ENCODE data around the gene SPPL2B.

SPPL2B gene

GRCh38 chr19:2302319-2303210 lies 25.9 kb upstream of the SPPL2B start:
- no peak for DNase-seq (ENCODE audit: low spot score)

DNA sequence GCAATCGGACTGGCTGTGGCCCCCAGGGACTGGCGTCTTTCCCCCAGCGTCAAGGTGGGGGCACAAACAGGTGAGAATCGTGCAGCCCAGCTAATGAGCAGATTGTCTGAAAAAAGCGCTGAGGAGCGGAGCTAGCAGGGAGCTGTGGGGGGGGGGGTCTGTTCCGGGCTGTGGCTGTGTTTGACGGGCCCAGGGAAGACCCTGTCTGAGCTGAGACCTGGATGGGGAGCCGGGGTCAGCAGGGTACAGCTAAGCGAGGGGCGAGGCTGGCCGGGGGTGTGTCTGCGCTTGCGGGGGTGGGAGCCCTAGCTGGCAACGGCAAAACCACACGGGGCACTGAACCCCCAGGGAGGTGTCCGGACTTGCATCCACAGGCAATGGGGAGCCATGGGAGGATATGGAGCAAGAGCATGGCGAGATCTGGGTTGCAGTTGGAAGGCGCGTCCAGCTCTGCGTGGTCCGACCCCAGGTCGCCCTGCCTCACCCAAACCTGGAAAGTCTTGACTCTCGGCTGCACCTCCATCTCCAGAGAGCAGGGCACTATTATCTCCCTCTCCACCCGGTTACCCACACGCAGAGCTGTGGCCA lies 25.2 kb upstream of the SPPL2B start:
- DNase-seq (ENCODE audit: low spot score) = no peak

GRCh38 chr19:2305452-2306280 lies 22.8 kb upstream of the SPPL2B start:
- DNase-seq (ENCODE audit: low spot score) = no peak

GRCh38 chr19:2306281-2306806 lies 22.1 kb upstream of the SPPL2B start:
- DNase-seq (ENCODE audit: low spot score) = no peak

GRCh38 chr19:2306971-2307370 lies 21.5 kb upstream of the SPPL2B start:
- no peak for DNase-seq (ENCODE audit: low spot score)

- no peak for DNase-seq (ENCODE audit: low spot score)
These were observed 20.9 kb upstream of the SPPL2B start for GRCh38 chr19:2307518-2308012.

DNA sequence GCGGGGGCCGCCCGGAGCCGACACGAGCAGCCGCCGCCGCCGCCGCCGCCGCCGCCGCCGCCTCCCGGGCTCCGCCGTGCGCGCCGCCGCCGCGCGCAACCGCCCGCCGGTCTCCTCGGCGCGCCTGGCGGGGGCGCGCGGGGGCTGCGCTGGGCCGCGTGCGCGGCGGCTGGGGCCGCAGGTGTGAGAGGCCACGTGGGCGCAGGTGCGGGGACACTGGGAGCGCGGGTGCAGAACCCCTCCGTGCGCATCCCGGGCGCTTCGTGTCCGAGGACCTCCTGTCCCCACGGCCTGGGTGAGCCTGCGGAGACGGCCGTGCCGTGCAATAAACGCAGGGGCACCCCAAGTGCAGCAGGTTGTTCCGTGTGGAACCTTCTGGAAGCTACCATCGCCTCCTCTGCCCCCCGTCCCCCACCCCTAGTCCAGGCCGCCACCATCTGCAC lies 20.3 kb upstream of the SPPL2B start, which contains the start of gene LINGO3:
TSS of gene LINGO3 (minus strand) at position 41 of the 443 bp plus-strand sequence. CDS start 16,378 bp downstream, outside the sequence.
- DNase-seq (ENCODE audit: low spot score) = no peak

GRCh38 chr19:2309734-2310362 lies 18.6 kb upstream of the SPPL2B start:
- no peak for DNase-seq (ENCODE audit: low spot score)

DNA sequence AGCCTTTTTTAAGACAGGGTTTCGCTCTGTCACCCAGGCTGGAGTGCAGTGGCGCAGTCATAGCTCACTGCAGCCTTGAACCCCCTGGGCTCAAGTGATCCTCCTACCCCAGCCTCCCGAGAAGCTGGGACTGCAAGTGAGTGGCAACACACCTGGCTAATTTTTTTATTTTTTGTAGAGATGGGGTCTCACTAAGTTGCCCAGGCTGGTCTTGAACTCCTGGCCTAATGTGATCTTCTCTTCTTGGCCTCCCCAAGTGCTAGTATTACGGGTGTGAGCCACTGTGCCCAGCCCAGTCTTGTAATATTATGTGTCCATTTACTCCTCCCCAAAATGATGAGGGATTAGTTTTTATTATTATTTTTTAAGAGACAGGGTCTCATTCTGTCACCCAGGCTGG lies 17.4 kb upstream of the SPPL2B start:
- no peak for DNase-seq (ENCODE audit: low spot score)

DNA sequence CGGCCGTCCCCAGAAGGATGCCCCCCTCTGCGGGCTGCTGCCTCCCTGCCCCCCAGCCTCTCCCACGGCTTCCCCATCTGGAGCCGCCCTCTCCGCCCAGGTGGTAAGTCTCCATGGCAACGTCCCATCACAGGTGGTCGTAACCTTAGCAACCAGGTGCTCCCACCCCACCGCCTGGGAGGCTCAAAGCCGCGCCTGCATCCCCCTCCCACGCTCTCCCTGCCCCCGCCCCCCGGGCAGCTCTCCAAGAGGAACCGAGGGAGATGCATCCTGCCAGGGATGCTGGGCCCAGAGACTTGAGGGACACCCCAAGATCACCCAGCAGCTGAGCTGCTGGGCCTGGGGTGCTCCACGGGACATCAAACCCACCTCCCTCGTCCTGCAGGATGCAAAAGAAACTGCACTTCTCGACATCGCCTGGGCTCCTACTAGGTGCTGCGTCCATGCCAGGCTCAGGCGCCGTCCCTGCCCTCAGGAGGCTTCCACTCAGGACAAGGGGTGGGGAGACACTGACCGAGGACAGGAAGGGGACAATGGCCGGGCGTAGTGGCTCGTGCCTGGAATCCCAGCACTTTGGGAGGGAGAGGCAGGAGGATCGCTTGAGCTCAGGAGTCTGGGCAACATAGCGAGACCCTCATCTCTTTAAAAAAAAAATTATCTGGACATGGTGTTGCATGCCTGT lies 15.5 kb upstream of the SPPL2B start:
- DNase-seq (ENCODE audit: low spot score) = no peak

GRCh38 chr19:2315121-2315817 lies 13.2 kb upstream of the SPPL2B start:
- no peak for DNase-seq (ENCODE audit: low spot score)

DNA sequence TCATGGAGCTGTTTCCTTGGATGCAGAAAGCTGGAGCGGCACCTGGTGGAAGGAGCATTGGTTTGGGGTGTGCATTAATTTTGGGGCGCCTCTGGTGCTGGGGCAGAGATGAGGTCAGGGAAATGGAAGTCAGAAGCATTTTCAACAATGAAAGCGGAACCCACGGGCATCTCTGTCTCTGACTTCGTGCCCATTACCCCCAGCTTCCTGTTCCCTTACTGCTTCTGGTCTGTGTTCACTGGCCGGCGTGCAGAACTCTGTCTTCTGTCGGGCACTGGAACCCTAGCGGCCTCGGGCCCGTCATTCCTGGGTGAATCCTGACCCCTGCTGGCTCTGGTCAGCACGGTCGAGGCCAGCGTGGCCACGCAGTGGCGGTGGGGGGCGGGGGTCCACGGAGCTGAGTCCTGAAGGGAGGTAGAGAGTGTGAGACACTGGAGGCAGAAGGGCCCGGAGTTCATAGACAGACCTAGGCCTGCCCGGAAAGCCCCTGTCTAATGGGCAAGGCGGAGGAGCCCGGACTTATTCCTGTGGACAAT lies 12.6 kb upstream of the SPPL2B start:
- no peak for DNase-seq (ENCODE audit: low spot score)

DNA sequence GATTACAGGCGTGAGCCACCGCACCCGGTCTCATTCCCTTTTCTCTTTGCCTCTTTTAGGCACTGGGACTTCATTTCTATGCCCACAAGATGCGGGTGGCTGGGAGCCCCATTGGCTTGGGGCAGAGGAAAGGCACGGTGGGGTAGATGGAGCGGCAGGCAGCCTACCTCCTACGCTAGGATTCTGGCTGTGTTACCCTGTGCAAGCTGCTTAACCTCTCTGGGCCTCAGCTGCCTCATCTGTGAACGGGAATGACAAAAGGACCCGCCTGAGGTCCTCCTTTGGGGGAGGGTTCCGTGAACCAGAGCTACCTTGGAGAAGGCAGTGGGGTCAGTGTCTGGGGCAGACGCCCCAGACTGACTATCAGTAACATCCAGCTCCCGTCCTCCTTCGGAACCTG lies 11.2 kb upstream of the SPPL2B start:
- DNase-seq (ENCODE audit: low spot score) = no peak

DNA sequence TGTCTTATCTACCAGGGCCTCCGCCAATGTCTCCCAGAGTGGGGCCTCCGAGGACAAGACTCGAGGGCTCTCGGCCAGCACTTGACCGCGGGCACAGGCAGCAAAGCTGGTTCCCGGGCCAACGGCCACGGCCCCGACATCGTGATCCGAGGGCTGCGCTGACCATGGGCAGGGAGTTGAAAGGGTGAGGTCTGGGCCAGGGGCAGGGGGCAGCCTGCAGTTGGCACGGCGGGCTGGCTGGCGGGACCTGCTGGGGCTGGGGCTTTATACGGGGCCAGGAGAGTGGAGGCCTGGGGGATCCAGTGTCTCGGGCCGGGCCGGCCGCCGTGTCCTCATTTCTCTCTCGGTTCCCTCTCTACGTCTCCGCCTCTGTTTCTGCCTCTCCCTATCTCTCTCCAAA lies 10.7 kb upstream of the SPPL2B start:
- DNase-seq (ENCODE audit: low spot score) = no peak

- DNase-seq (ENCODE audit: low spot score) = no peak
These were observed 9.6 kb upstream of the SPPL2B start for GRCh38 chr19:2318923-2319322.

- DNase-seq (ENCODE audit: low spot score) = no peak
These were observed 8.9 kb upstream of the SPPL2B start for GRCh38 chr19:2319551-2319950.

DNA sequence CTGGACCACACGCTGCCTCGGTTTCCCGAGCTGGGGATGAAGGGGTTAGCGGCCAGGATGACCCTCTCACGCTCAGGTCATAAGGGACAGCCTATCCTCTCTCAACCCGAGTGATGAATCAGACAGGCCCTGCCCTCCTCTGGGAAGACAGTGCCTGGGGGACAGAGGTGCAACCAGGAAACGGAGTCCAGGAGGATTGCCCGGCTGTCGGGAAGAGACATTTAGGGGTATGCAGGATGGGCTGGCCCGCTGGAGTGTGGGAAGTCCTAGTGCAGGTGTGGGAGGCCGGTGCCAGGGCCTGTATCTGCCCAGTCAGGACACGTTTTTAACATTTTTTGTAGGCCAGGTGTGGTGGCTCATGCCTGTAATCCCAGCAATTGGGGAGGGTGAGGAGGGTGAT lies 8.4 kb upstream of the SPPL2B start:
- no peak for DNase-seq (ENCODE audit: low spot score)

DNA sequence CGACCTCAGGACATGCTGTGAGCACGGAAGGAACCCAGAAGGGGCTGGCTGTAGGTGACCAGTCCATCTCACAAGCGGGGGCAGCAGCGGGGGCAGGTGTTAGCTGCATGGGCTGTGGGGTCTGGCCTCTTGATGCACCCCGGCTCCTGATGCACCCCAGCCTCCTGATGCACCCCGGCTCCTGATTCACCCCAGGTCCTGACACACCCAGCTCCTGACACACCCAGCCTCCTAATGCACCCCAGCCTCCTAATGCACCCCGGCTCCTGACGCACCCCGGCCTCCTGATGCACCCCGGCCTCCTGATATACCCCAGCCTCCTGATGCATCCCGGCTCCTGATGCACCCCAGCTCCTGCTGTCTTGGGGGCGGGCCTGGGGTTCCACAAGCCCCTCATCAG lies 7.5 kb upstream of the SPPL2B start:
- no peak for DNase-seq (ENCODE audit: low spot score)

- DNase-seq (ENCODE audit: low spot score) = no peak
These were observed 6.8 kb upstream of the SPPL2B start for GRCh38 chr19:2321565-2322283.

- no peak for DNase-seq (ENCODE audit: low spot score)
These were observed 4.8 kb upstream of the SPPL2B start for GRCh38 chr19:2323707-2324106.
